HG03575 (cell line): ENCODE results near the gene DERL3.

Experiments
- ATAC-seq: cut with Tn5 transposase; IDR thresholded peaks from one replicate; pipeline ENCODE4 v1.9.1; 2021; ENCODE audit not compliant: unreplicated experiment, insufficient number of reproducible peaks, low FRiP score; ENCODE audit errors: extremely low read depth

DERL3 gene

GRCh38 chr22:23849009-23850006 lies 10.5 kb upstream of the DERL3 start:
- ATAC-seq, result no peak

DNA sequence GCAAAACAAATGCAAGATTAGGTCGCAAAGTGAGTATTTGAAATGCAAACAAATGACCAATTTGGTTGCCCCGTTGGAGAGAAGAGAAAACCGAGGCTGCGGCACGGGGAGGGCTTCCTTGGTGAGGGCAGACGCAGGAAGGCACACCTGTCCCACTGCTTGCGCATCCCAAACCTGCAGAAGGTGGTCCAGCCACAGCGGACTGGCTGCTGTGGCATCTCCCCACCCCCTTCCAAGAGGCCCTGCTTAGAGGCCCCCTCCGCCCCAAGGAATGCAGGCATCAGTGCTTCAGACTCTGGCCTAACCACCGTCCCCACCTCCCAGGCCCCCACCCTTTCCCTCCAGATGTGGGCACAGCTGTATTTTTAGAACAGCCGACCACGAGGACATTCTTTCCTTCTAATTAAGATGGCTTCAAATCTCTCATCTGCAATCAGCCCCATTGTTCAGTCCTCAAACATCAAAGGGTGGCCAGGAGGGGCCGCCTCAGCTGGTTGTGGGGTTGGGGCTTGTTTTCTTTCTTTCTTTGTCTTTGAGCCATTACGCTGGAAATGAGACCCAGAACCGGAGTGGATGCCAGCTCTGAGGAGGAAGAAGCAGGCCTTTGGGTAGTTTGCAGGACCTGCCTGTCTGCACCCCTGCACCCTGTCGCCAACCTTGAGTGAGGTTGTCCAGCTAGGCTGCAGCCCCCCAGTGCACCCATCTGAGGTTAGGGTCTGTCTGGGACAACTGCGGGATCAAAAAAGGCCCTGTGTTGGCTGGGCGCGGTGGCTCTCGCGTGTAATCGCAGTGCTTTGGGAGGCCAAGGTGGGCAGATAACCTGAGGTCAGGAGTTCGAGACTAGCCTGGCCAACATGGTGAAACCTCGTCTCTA lies 9.4 kb upstream of the DERL3 start:
- ATAC-seq, result no peak

- no peak for ATAC-seq
Measured at GRCh38 chr22:23847310-23847920, 8.6 kb upstream of the DERL3 start.

DNA sequence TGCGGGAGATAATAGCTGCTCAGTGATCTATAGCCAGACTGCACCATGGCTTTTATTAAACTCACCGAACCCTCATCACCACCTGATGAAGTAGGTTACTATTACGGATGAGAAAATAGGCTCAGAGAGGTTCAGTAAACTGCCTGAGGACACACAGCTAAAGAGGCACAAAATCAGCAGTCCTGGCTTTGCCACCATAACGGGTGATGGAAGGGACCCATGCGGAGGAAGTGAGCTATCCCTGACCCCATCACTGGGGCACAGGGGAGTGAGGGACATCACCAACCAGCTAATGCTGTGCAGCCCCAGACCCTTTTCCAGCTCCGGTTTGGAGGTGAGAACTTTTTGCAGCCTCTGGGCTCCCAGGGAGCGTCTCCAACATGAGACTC lies 7.3 kb upstream of the DERL3 start:
- ATAC-seq, result no peak

DNA sequence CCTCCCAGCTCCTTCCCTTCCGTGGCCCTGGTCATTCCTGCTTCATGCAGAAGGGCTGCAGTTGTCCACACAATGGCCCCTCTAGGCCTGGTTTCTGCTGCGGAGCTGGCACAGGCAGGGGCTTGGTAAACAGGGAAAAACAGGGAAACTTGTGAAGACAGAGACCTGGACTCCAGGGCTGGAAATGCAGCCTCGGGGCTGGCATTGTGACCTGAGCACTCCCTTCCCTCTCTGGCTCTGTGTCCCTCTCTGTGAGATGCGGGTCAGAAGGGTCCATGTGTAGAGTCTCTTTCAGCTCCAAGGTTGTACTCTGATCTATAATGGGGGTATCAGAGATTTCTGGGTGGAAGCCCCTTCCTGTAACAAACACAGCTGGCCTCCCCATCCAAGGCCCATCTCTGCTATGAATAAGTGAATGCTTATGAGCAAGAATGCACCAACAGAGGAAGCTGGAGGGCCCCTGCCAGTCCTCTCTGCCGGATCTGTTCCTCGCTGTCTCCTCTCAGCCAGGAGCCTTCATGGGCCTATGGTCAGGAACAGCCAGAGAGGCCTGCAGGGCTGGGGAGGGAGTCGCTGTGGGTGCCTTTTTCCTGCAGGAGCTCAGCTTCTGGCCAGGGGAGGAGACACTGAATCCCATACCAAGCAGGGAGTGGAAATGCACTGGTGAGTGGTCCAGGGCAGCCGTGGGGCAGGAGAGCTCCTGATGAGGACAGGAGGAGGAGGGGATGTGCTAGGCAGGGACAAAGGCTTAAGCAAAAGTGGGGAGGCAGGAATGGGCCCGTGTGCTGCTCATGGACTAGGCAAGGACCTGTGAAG lies 6.7 kb upstream of the DERL3 start:
- no peak for ATAC-seq

DNA sequence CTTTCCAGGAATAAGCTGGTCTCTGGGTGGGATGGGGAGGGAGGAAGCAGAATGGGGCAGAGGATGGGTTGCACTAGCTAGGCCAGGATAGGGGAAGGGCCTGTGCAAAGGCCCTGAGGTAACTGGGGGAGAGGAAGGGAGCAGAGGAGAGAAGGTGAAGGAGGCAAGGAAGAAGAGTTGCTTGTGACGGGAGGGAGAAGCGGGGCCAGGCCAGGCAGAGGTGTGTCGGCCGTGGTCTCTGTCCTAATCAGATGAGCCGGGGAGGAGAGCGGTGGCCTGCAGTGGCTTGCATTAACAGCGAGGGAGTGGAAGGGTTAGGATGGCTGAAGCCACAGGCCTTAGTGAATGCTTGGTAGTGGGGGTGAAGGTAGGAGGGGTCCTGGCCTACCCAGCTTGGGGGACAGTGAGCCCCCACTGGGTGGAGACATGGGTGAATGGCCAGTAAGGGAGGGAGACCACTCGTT lies 6.0 kb upstream of the DERL3 start:
- ATAC-seq, result no peak

- no peak for ATAC-seq
Measured at GRCh38 chr22:23842599-23842998, 3.8 kb upstream of the DERL3 start.

DNA sequence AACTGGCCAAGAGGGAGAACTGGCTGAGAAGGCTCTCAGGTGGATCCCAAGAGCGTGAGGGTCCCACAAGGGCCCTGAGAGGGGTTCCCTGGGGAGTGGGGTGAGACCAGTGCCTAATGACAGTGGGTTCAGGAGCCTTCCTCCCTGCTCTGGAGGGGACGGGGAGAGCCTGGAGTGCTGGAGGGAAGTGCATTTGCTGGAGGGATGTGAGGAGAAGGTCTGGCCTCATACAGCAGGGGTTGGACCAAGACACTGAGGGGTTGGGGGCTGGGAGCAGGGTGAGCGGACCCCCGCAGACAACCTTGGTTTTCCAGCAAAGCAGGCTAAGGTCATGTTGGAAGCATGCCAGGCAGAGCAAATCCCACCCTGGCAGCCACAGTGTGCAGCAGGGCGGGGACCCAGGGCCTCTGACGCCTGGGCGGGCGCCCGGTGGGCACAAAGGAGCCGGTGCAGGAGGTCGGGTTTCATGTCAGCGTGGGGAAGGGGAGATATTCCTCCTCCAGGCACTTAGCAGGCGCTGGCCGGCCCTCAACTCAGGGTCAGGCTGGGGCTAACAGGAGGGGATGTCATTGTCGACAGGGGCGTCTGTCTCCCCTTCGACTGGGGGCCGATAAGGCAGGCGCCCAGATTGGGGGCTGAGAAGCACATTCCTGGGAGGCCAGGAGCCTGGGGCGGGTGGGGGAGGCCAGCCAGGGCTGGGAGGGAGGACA lies 3.1 kb upstream of the DERL3 start:
- ATAC-seq, result no peak

- no peak for ATAC-seq
Measured at GRCh38 chr22:23841292-23841691, 2.5 kb upstream of the DERL3 start.

DNA sequence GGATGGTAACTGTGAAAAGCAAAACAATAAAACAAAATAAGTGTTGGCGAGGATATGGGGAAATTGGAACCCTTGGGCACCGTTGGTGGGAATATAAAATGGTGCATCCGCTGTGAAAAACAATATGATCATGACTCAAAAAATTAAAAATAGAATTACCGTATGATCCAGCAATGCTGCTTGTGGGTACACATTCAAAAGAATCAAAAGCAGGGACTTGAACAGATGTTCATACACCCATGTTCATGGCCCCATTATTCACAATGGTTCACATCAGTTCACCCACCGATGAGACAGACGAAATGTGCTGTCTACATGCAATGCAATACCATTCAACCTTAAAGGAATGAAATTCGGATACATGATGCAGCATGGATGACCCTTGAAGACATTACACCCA lies 1.2 kb upstream of the DERL3 start:
- ATAC-seq, result no peak

DNA sequence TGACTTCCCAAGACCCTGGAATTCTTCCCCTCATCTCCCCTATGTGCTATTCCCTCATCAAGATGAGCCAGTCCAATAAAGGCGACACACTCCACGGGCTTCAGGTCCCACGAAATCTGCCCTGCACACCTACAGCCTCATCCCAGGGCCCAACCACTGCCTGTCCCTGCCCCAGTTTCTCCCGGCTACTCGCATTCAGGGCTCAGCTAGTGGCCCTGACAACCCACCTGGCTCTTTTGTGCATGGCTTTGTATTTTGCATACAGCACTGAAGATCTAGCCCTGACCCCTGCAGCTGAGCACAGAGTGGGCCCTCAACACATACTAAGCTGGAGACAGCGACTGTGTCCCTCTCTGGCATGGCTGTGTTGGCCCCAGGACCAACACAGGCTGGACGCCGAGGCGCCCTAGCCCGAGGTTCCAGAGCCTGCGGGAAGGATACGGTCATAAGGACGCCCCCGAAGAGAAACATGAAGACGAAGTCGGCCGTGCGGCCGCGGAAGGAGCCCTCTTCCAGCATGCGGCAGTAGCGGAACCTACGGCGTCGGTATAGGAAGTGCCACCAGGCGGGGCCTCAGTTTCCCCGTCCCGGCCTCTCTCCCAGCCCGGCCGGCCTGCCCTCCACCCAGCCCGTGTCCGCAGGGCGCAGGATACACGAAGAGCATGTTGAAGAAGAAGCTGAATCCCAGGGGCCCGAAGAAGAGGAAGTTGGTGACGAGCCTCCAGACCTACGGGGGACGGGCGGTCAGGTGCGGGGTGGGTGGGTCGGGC lies 710 bp downstream of the DERL3 start:
- no peak for ATAC-seq

GRCh38 chr22:23837496-23837859 lies 1.3 kb downstream of the DERL3 start:
- no peak for ATAC-seq

GRCh38 chr22:23836692-23837495 lies 1.9 kb downstream of the DERL3 start:
- ATAC-seq, result no peak

GRCh38 chr22:23836281-23836680 lies 2.5 kb downstream of the DERL3 start:
- no peak for ATAC-seq

GRCh38 chr22:23835484-23836144 lies 3.2 kb downstream of the DERL3 start:
- ATAC-seq, result no peak

GRCh38 chr22:23834793-23835483 lies 3.9 kb downstream of the DERL3 start:
- ATAC-seq, result no peak
